ENCODE results near the gene EYS. TPM values are rescaled to one million over a fixed set of nuclear protein-coding genes. Genes with fewer than 3 reads are reported as not detected.

The EYS gene
- total RNA-seq, 6 experiments from 2014 or later, result 0.54 to 2.3 (median 0.74) TPM; not detected in 1

- H3K4me3 ChIP-seq, result no peak overlapping the region
- H3K36me3 ChIP-seq, result no peaks in the 10 kb centered on the region
- intact Hi-C loops (cut with DNase I), result no loop called here
- WGBS (ENCODE audit: insufficient coverage, low coverage, low lambda C conversion rate, missing lambda C conversion rate), result 16% methylated on average over 2 of the region's 2 CpGs
- H3K4me1 ChIP-seq, result no peaks in the 10 kb centered on the region
- TF ChIP-seq, protein P1, sequence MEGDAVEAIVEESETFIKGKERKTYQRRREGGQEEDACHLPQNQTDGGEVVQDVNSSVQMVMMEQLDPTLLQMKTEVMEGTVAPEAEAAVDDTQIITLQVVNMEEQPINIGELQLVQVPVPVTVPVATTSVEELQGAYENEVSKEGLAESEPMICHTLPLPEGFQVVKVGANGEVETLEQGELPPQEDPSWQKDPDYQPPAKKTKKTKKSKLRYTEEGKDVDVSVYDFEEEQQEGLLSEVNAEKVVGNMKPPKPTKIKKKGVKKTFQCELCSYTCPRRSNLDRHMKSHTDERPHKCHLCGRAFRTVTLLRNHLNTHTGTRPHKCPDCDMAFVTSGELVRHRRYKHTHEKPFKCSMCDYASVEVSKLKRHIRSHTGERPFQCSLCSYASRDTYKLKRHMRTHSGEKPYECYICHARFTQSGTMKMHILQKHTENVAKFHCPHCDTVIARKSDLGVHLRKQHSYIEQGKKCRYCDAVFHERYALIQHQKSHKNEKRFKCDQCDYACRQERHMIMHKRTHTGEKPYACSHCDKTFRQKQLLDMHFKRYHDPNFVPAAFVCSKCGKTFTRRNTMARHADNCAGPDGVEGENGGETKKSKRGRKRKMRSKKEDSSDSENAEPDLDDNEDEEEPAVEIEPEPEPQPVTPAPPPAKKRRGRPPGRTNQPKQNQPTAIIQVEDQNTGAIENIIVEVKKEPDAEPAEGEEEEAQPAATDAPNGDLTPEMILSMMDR (IDR thresholded peaks at IDR 0.05), result no peak
- no peak for TF ChIP-seq POLR2A (IDR thresholded peaks at IDR 0.05)
- no peaks in the 10 kb centered on the region for H3K9me3 ChIP-seq
- DNase-seq (no peak), ATAC-seq (no peak)
- no peaks in the 10 kb centered on the region for H3K27me3 ChIP-seq
- no peak overlapping the region for H3K27ac ChIP-seq
These were observed 891.3 kb downstream of the EYS start for GRCh38 chr6:64815718-64816117.

DNA sequence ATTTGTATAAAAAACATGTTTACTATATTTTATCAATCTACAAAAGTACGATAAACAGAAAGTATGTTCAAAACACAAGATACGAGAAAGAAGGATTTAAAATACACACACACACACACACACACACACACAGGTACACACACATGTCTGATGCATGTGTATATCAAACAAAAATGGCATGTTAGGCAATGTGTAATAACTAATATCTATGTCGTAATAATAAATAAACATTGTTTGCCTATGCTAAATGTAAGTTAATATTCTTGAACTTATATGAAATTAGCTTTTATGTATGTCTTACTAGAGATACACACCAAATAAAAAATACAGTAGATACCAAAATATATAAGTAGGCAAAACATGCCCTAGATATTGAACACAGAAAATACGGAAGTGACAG, 894.9 kb downstream of the EYS start:
- Histone ChIP-seq H3K36me3 (no peaks in the 10 kb centered on the region), H3K27me3 (no peaks in the 10 kb centered on the region), H3K27ac (no peak overlapping the region), H3K4me1 (no peaks in the 10 kb centered on the region), H3K9me3 (no peaks in the 10 kb centered on the region), H3K4me3 (no peak overlapping the region)
- WGBS (ENCODE audit: insufficient coverage, low coverage, low lambda C conversion rate, missing lambda C conversion rate), result 50% methylated on average over 4 of the region's 4 CpGs
- no peak for TF ChIP-seq POLR2A (IDR thresholded peaks at IDR 0.05)
- TF ChIP-seq, protein P1 (IDR thresholded peaks at IDR 0.05), result no peak
- intact Hi-C loops (cut with DNase I), result no loop called here
- ATAC-seq (no peak), DNase-seq (no peak)

DNA sequence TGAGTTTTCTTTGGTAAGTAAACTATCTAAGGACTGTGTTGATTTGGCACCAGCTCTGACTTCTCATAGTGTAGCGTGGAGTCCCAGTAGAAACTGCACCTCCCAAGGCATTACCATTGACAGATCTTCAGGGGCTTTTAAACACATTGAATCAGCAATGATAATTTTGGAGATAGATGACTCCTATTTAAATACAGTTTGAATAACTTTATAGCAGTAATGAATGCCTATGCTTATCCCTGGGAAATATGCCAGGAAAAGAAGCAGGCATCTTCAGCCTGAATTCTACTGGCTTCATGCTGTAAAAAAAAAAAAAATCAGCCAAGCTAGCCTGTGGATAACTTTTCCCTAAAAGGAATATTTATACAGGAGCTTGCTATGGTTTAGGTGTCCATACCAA, 895.9 kb downstream of the EYS start:
- intact Hi-C loops (cut with DNase I), result no loop called here
- Histone ChIP-seq H3K4me1 (no peaks in the 10 kb centered on the region), H3K27ac (no peak overlapping the region), H3K27me3 (no peaks in the 10 kb centered on the region), H3K9me3 (no peaks in the 10 kb centered on the region), H3K4me3 (no peak overlapping the region), H3K36me3 (no peaks in the 10 kb centered on the region)
- ATAC-seq (no peak), DNase-seq (no peak)
- 75% methylated on average over 1 of the region's 1 CpG for whole genome bisulfite sequencing (ENCODE audit: insufficient coverage, low coverage, low lambda C conversion rate, missing lambda C conversion rate)
- TF ChIP-seq POLR2A (IDR thresholded peaks at IDR 0.05), result no peak
- TF ChIP-seq, protein P1 (IDR thresholded peaks at IDR 0.05), result no peak

DNA sequence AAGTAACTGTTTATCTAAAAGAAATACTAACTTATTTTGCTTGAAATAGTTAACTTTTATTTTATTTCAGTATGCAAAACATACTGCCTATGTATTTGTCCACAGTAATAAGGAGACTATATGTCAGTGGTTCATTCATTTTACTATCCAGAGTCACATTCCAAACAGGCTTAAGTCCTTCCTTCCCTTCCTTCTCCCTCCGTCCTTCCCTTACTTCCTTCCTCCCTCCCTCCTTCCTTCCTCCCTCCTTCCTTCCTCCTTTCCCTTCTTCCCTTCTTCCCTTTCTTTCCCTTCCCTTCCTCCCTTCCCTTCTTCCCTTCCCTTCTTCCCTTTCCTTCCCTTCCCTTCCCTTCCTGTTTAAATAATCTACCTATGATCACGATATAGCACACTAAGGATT, 899.2 kb downstream of the EYS start:
- Histone ChIP-seq H3K27ac (no peak overlapping the region), H3K27me3 (no peaks in the 10 kb centered on the region), H3K36me3 (no peaks in the 10 kb centered on the region), H3K4me3 (no peak overlapping the region), H3K4me1 (no peaks in the 10 kb centered on the region), H3K9me3 (no peaks in the 10 kb centered on the region)
- TF ChIP-seq, protein P1 (IDR thresholded peaks at IDR 0.05), result no peak
- TF ChIP-seq POLR2A (IDR thresholded peaks at IDR 0.05), result no peak
- intact Hi-C loops (cut with DNase I), result no loop called here
- 62% methylated on average over 2 of the region's 2 CpGs for WGBS (ENCODE audit: insufficient coverage, low coverage, low lambda C conversion rate, missing lambda C conversion rate)
- no peak for DNase-seq
- no peak for ATAC-seq
